GM13976 (cell line): ENCODE data around the gene CTAG1A.
A peak's percentile ranks its signal among the peaks of the same experiment; 100 is the strongest.

ENCODE experiments used
- DNase-seq: peaks from one replicate; pipeline ENCODE4 v3.0.0; 2012; ENCODE audit warnings: low spot score
- CTCF ChIP-seq: IDR thresholded peaks from 2 replicates; pipeline ENCODE4 v1.5.1; 2012; ENCODE audit warnings: borderline replicate concordance, mild to moderate bottlenecking; ENCODE audit not compliant: insufficient read depth; ENCODE audit errors: extremely low read depth, missing control alignments, control extremely low read depth
- in situ Hi-C: fragments of 300-500 bp; cut with MboI; formaldehyde crosslinking; loops from one replicate; pipeline ENCODE4 v1.12.0; 2022; ENCODE audit warnings: low sequenced_read_pairs, mixed read lengths, inconsistent platforms; ENCODE audit not compliant: unreplicated experiment

CTAG1A gene

GRCh38 chrX:154542723-154543424, 42.1 kb upstream of the CTAG1A start:
- no peak for TF ChIP-seq CTCF
- in situ Hi-C loops: loop anchor here (25.0 kb wide), 1 partner anchor 531 kb away; the partner anchor contains the start of gene IRAK1
- no peak for DNase-seq

- no peak for TF ChIP-seq CTCF
- no peak for DNase-seq
- in situ Hi-C loops: loop anchor here (25.0 kb wide), 1 partner anchor 533 kb away; the partner anchor contains the start of gene IRAK1
Measured at GRCh38 chrX:154545673-154546274, 39.2 kb upstream of the CTAG1A start.

GRCh38 chrX:154546354-154547244, 38.3 kb upstream of the CTAG1A start, which contains the start of gene G6PD:
Gene G6PD (minus strand): TSS chrX:154546846. CDS start chrX:154546155, 691 bp downstream.
- no peak for TF ChIP-seq CTCF
- in situ Hi-C loops: loop anchor here (25.0 kb wide), 1 partner anchor 534 kb away; the partner anchor contains the start of gene IRAK1
- DNase-seq: peak; percentile 91

GRCh38 chrX:154547245-154548027, 37.5 kb upstream of the CTAG1A start, which contains the start of gene IKBKG:
Gene IKBKG (plus strand): TSS chrX:154547620. CDS start chrX:154552003, 4,383 bp downstream.
- DNase-seq: peak; percentile 93
- in situ Hi-C loops: loop anchor here (25.0 kb wide), 1 partner anchor 535 kb away; the partner anchor contains the start of gene IRAK1

GRCh38 chrX:154548028-154548316, 37.0 kb upstream of the CTAG1A start:
- in situ Hi-C loops: loop anchor here (25.0 kb wide), 1 partner anchor 536 kb away; the partner anchor contains the start of gene IRAK1
- no peak for DNase-seq
- TF ChIP-seq CTCF: no peak

More at GRCh38 chrX:154547245-154548027, 37.5 kb upstream of the CTAG1A start, which contains the start of gene IKBKG:
- no peak for TF ChIP-seq CTCF
